ENCODE results near the gene LCP2.

The LCP2 gene

GRCh38 chr5:170332058-170332457 is 34.5 kb upstream of the LCP2 start:
- Histone ChIP-seq H3K4me1 (ENCODE audit: insufficient read depth, low read length) (peaks cover 43% of the 10 kb centered on the region), H3K9me3 (ENCODE audit: control insufficient read depth, insufficient read depth, low read length) (no peaks in the 10 kb centered on the region), H3K9ac (ENCODE audit: low read depth, low read length) (no peak overlapping the region), H3K36me3 (ENCODE audit: insufficient read depth, low read length) (no peaks in the 10 kb centered on the region)

GRCh38 chr5:170330568-170331054 is 33.0 kb upstream of the LCP2 start:
- no peaks in the 10 kb centered on the region for H3K36me3 ChIP-seq (ENCODE audit: insufficient read depth, low read length)
- no peaks in the 10 kb centered on the region for H3K9me3 ChIP-seq (ENCODE audit: control insufficient read depth, insufficient read depth, low read length)
- peaks cover 40% of the 10 kb centered on the region for H3K4me1 ChIP-seq (ENCODE audit: insufficient read depth, low read length)
- no peak overlapping the region for H3K9ac ChIP-seq (ENCODE audit: low read depth, low read length)

GRCh38 chr5:170329524-170329923 is 31.9 kb upstream of the LCP2 start:
- peaks cover 40% of the 10 kb centered on the region for H3K4me1 ChIP-seq (ENCODE audit: insufficient read depth, low read length)
- no peaks in the 10 kb centered on the region for H3K9me3 ChIP-seq (ENCODE audit: control insufficient read depth, insufficient read depth, low read length)
- no peaks in the 10 kb centered on the region for H3K36me3 ChIP-seq (ENCODE audit: insufficient read depth, low read length)
- H3K9ac ChIP-seq (ENCODE audit: low read depth, low read length): no peak overlapping the region

GRCh38 chr5:170327829-170328228 is 30.3 kb upstream of the LCP2 start:
- H3K4me1 ChIP-seq (ENCODE audit: insufficient read depth, low read length): peaks cover 25% of the 10 kb centered on the region
- H3K9me3 ChIP-seq (ENCODE audit: control insufficient read depth, insufficient read depth, low read length): no peaks in the 10 kb centered on the region; the same call in 1 of the 2 replicates
- no peaks in the 10 kb centered on the region for H3K36me3 ChIP-seq (ENCODE audit: insufficient read depth, low read length)
- no peak overlapping the region for H3K9ac ChIP-seq (ENCODE audit: low read depth, low read length)

GRCh38 chr5:170327168-170327567 is 29.6 kb upstream of the LCP2 start:
- Histone ChIP-seq H3K36me3 (ENCODE audit: insufficient read depth, low read length) (no peaks in the 10 kb centered on the region), H3K9ac (ENCODE audit: low read depth, low read length) (no peak overlapping the region), H3K9me3 (ENCODE audit: control insufficient read depth, insufficient read depth, low read length) (no peaks in the 10 kb centered on the region; the same call in 1 of the 2 replicates), H3K4me1 (ENCODE audit: insufficient read depth, low read length) (peaks cover 19% of the 10 kb centered on the region)

GRCh38 chr5:170319301-170319700 is 21.7 kb upstream of the LCP2 start:
- Histone ChIP-seq H3K36me3 (ENCODE audit: insufficient read depth, low read length) (no peaks in the 10 kb centered on the region), H3K9ac (ENCODE audit: low read depth, low read length) (no peak overlapping the region), H3K4me1 (ENCODE audit: insufficient read depth, low read length) (peaks cover 9% of the 10 kb centered on the region), H3K9me3 (ENCODE audit: control insufficient read depth, insufficient read depth, low read length) (no peaks in the 10 kb centered on the region; the same call in 1 of the 2 replicates)

- no peaks in the 10 kb centered on the region for H3K36me3 ChIP-seq (ENCODE audit: insufficient read depth, low read length)
- H3K9ac ChIP-seq (ENCODE audit: low read depth, low read length): no peak overlapping the region
- H3K9me3 ChIP-seq (ENCODE audit: control insufficient read depth, insufficient read depth, low read length): no peaks in the 10 kb centered on the region
These were observed 19.9 kb upstream of the LCP2 start for GRCh38 chr5:170317499-170317898.

GRCh38 chr5:170316937-170317336 is 19.4 kb upstream of the LCP2 start:
- H3K36me3 ChIP-seq (ENCODE audit: insufficient read depth, low read length): no peaks in the 10 kb centered on the region
- H3K9me3 ChIP-seq (ENCODE audit: control insufficient read depth, insufficient read depth, low read length): no peaks in the 10 kb centered on the region
- H3K4me1 ChIP-seq (ENCODE audit: insufficient read depth, low read length): peaks cover 15% of the 10 kb centered on the region
- H3K9ac ChIP-seq (ENCODE audit: low read depth, low read length): no peak overlapping the region

More at GRCh38 chr5:170317499-170317898, 19.9 kb upstream of the LCP2 start:
- H3K4me1 ChIP-seq (ENCODE audit: insufficient read depth, low read length): peaks cover 12% of the 10 kb centered on the region

- H3K4me1 ChIP-seq (ENCODE audit: insufficient read depth, low read length): peaks cover 17% of the 10 kb centered on the region
- no peak overlapping the region for H3K9ac ChIP-seq (ENCODE audit: low read depth, low read length)
- H3K9me3 ChIP-seq (ENCODE audit: control insufficient read depth, insufficient read depth, low read length): no peaks in the 10 kb centered on the region
- no peaks in the 10 kb centered on the region for H3K36me3 ChIP-seq (ENCODE audit: insufficient read depth, low read length)
These were observed 17.6 kb upstream of the LCP2 start for GRCh38 chr5:170315154-170315553.

- Histone ChIP-seq H3K9me3 (ENCODE audit: control insufficient read depth, insufficient read depth, low read length) (no peaks in the 10 kb centered on the region), H3K9ac (ENCODE audit: low read depth, low read length) (no peak overlapping the region), H3K36me3 (ENCODE audit: insufficient read depth, low read length) (no peaks in the 10 kb centered on the region), H3K4me1 (ENCODE audit: insufficient read depth, low read length) (peaks cover 17% of the 10 kb centered on the region)
These were observed 17.0 kb upstream of the LCP2 start for GRCh38 chr5:170314541-170315095.

GRCh38 chr5:170313816-170314215 is 16.2 kb upstream of the LCP2 start:
- Histone ChIP-seq H3K36me3 (ENCODE audit: insufficient read depth, low read length) (no peaks in the 10 kb centered on the region), H3K9ac (ENCODE audit: low read depth, low read length) (no peak overlapping the region), H3K9me3 (ENCODE audit: control insufficient read depth, insufficient read depth, low read length) (no peaks in the 10 kb centered on the region), H3K4me1 (ENCODE audit: insufficient read depth, low read length) (peaks cover 17% of the 10 kb centered on the region)

- Histone ChIP-seq H3K9ac (ENCODE audit: low read depth, low read length) (no peak overlapping the region), H3K9me3 (ENCODE audit: control insufficient read depth, insufficient read depth, low read length) (no peaks in the 10 kb centered on the region), H3K4me1 (ENCODE audit: insufficient read depth, low read length) (peaks cover 17% of the 10 kb centered on the region), H3K36me3 (ENCODE audit: insufficient read depth, low read length) (no peaks in the 10 kb centered on the region)
These were observed 15.8 kb upstream of the LCP2 start for GRCh38 chr5:170313344-170313743.

- peaks cover 17% of the 10 kb centered on the region for H3K4me1 ChIP-seq (ENCODE audit: insufficient read depth, low read length)
- no peaks in the 10 kb centered on the region for H3K36me3 ChIP-seq (ENCODE audit: insufficient read depth, low read length)
- H3K9ac ChIP-seq (ENCODE audit: low read depth, low read length): no peak overlapping the region
- H3K9me3 ChIP-seq (ENCODE audit: control insufficient read depth, insufficient read depth, low read length): no peaks in the 10 kb centered on the region
These were observed 15.1 kb upstream of the LCP2 start for GRCh38 chr5:170312666-170313065.

- Histone ChIP-seq H3K9ac (ENCODE audit: low read depth, low read length) (no peak overlapping the region), H3K9me3 (ENCODE audit: control insufficient read depth, insufficient read depth, low read length) (no peaks in the 10 kb centered on the region), H3K36me3 (ENCODE audit: insufficient read depth, low read length) (no peaks in the 10 kb centered on the region), H3K4me1 (ENCODE audit: insufficient read depth, low read length) (peaks cover 17% of the 10 kb centered on the region)
These were observed 14.7 kb upstream of the LCP2 start for GRCh38 chr5:170312301-170312595.

- H3K36me3 ChIP-seq (ENCODE audit: insufficient read depth, low read length): no peaks in the 10 kb centered on the region
- H3K4me1 ChIP-seq (ENCODE audit: insufficient read depth, low read length): peaks cover 17% of the 10 kb centered on the region
- no peak overlapping the region for H3K9ac ChIP-seq (ENCODE audit: low read depth, low read length)
- H3K9me3 ChIP-seq (ENCODE audit: control insufficient read depth, insufficient read depth, low read length): peaks cover 3% of the 10 kb centered on the region; the same call in 1 of the 2 replicates
These were observed 14.1 kb upstream of the LCP2 start for GRCh38 chr5:170311511-170312300.

All from ES-I3 (cell line).